A549 (cell line): ENCODE data around the gene MNX1. TPM values are rescaled to one million over a fixed set of nuclear protein-coding genes. Genes with fewer than 3 reads are reported as not detected.
A peak's percentile ranks its signal among the peaks of the same experiment; 100 is the strongest.

ENCODE experiments used
- ATAC-seq, 2 experiments: fragments of 200-7000 bp in 1 of 2; fragments of >200 bp in 1 of 2; cut with Nextera tagmentation in 1 of 2; cut with Tn5 transposase in 1 of 2; 3 replicates each; pipeline versions ENCODE4 v1.8.0 to v1.9.1; 2018 to 2020; ENCODE audit warnings: mild to moderate bottlenecking in 1 of 2, moderate library complexity in 1 of 2
- CTCF ChIA-PET: fragments of 300-600 bp; sonication (Branson Sonifier 250); formaldehyde crosslinking; extraction: SDS; loops from one replicate; lab custom pipeline; 2021; ENCODE audit warnings: antibody characterized with exemption, inconsistent platforms; lab: Yijun Ruan, JAX
- POLR2A ChIA-PET: fragments of 350-600 bp; formaldehyde crosslinking; extraction: SDS; loops from one replicate; lab custom pipeline; 2021; ENCODE audit warnings: antibody characterized with exemption, inconsistent platforms; lab: Yijun Ruan, JAX
- DNase-seq, 2 experiments: peaks; one replicate each; pipeline versions ENCODE4 v3.0.0 to v3.0.0-alpha.2; 2011 to 2016; ENCODE audit warnings: low read depth in 1 of 2, low spot score in 1 of 2
- FAIRE-seq: peaks from 2 replicates; lab custom pipeline; 2011; peaks lifted over from hg19 to GRCh38; lab: Jason Lieb, UNC
- H3K27ac ChIP-seq, 2 experiments: fragments of >200 bp; sonication (Bioruptor Twin); formaldehyde crosslinking; 3 replicates each; pipeline ENCODE4 v1.5.1; 2016 to 2017
- H3K4me1 ChIP-seq: fragments of >200 bp; sonication (Bioruptor Twin); formaldehyde crosslinking; 3 replicates; pipeline ENCODE4 v1.6.1; 2016
- H3K4me2 ChIP-seq: fragments of >200 bp; sonication (Bioruptor Twin); formaldehyde crosslinking; 3 replicates; pipeline ENCODE4 v1.6.1; 2016
- H3K4me3 ChIP-seq: fragments of >200 bp; sonication (Bioruptor Twin); formaldehyde crosslinking; 3 replicates; pipeline ENCODE4 v1.5.1; 2016
- H3K9me3 ChIP-seq: fragments of >200 bp; sonication (Bioruptor Twin); formaldehyde crosslinking; 3 replicates; pipeline ENCODE4 v1.6.1; 2016
- BHLHE40 ChIP-seq: IDR thresholded peaks from 2 replicates; pipeline ENCODE4 v1.6.1; 2012; ENCODE audit warnings: low read depth, low read length, inconsistent platforms
- CBX2 ChIP-seq: fragments of 200-600 bp; sonication (generic); IDR thresholded peaks from 2 replicates; pipeline ENCODE4 v1.6.1; 2016; ENCODE audit warnings: low read depth, mild to moderate bottlenecking, borderline replicate concordance
- CBX8 ChIP-seq: fragments of 200-600 bp; sonication (generic); IDR thresholded peaks from 2 replicates; pipeline ENCODE4 v1.6.1; 2016
- CEBPB ChIP-seq, 2 experiments: fragments of >200 bp in 1 of 2; sonication (Bioruptor Twin) in 1 of 2; formaldehyde crosslinking in 1 of 2; IDR thresholded peaks; 2 replicates each; pipeline ENCODE4 v1.6.1; 2012 to 2016
- EHMT2 ChIP-seq: fragments of 200-600 bp; sonication (generic); IDR thresholded peaks from 2 replicates; pipeline ENCODE4 v1.6.1; 2016; ENCODE audit warnings: antibody characterized with exemption, low read depth, mild to moderate bottlenecking, moderate library complexity
- ESRRA ChIP-seq: fragments of 150-350 bp; IDR thresholded peaks from 2 replicates; pipeline ENCODE4 v1.6.1; 2014; ENCODE audit warnings: mild to moderate bottlenecking, low read length, borderline replicate concordance
- FOSL2 ChIP-seq, 2 experiments: fragments of 450-650 bp in 1 of 2; fragments of >200 bp in 1 of 2; sonication (Bioruptor Twin) in 1 of 2; formaldehyde crosslinking; IDR thresholded peaks; 2 replicates each; pipeline versions ENCODE4 v1.5.0 to v1.6.1; 2016 to 2020; ENCODE audit warnings: mild to moderate bottlenecking in 1 of 2, moderate library complexity in 1 of 2
- GATA3 ChIP-seq: IDR thresholded peaks from 2 replicates; pipeline ENCODE4 v1.6.1; 2012; ENCODE audit warnings: borderline replicate concordance
- HDAC2 ChIP-seq: fragments of 200-600 bp; sonication (generic); IDR thresholded peaks from 2 replicates; pipeline ENCODE4 v1.6.1; 2016
- HOXA7 ChIP-seq: fragments of 250-450 bp; sonication (Bioruptor Pico); IDR thresholded peaks from 2 replicates; pipeline ENCODE4 v1.5.0; 2020; ENCODE audit warnings: mild to moderate bottlenecking, moderate library complexity
- HOXB13 ChIP-seq: fragments of 250-450 bp; sonication (Bioruptor Pico); IDR thresholded peaks from 2 replicates; pipeline ENCODE4 v1.5.0; 2020; ENCODE audit warnings: low read depth, mild to moderate bottlenecking, moderate library complexity
- KDM5A ChIP-seq: fragments of 200-600 bp; sonication (generic); IDR thresholded peaks from 2 replicates; pipeline ENCODE4 v1.6.1; 2016; ENCODE audit warnings: antibody characterized with exemption, mild to moderate bottlenecking
- NFE2L2 ChIP-seq: fragments of 150-350 bp; conservative IDR thresholded peaks from 2 replicates; pipeline ENCODE4 v1.6.1; 2014; ENCODE audit warnings: low read length
- PHF8 ChIP-seq: fragments of 200-600 bp; sonication (generic); IDR thresholded peaks from 2 replicates; pipeline ENCODE4 v1.6.1; 2016; ENCODE audit warnings: low read depth, mild to moderate bottlenecking, antibody characterized with exemption, moderate library complexity, borderline replicate concordance
- POLR2AphosphoS2 ChIP-seq: conservative IDR thresholded peaks from 2 replicates; pipeline ENCODE4 v1.6.1; 2012; ENCODE audit warnings: low read length, improper control_type of control experiment, inconsistent platforms
- RARB ChIP-seq: fragments of 250-450 bp; sonication (Bioruptor Pico); IDR thresholded peaks from 2 replicates; pipeline ENCODE4 v1.8.0; 2021; ENCODE audit warnings: mild to moderate bottlenecking, moderate library complexity
- RFX5 ChIP-seq: fragments of 450-650 bp; IDR thresholded peaks from 2 replicates; pipeline ENCODE4 v1.7.1; 2014; ENCODE audit warnings: antibody characterized with exemption, mild to moderate bottlenecking, moderate library complexity
- SREBF2 ChIP-seq: fragments of 450-650 bp; IDR thresholded peaks from 2 replicates; pipeline ENCODE4 v1.6.1; 2014; ENCODE audit warnings: mild to moderate bottlenecking, moderate library complexity
- TFCP2L1 ChIP-seq: fragments of 250-450 bp; sonication (Bioruptor Pico); IDR thresholded peaks from 2 replicates; pipeline ENCODE4 v1.5.0; 2021; ENCODE audit warnings: mild to moderate bottlenecking
- ZFP36 ChIP-seq: fragments of 450-650 bp; IDR thresholded peaks from 2 replicates; pipeline ENCODE4 v1.6.1; 2014; ENCODE audit warnings: borderline replicate concordance; ENCODE audit not compliant: partially characterized antibody
- WGBS: methylation state at CpG from one replicate; pipeline ENCODE4 v1.1.6; 2017; ENCODE audit errors: missing lambda C conversion rate; 5-methylcytosine and 5-hydroxymethylcytosine counted together
- polyA plus RNA-seq, 4 experiments: library from polyadenylated mRNA; depleted of rRNA in 3 of 4; stranded (reverse); fragments of >200 nt; fragmentation: RNase III in 1 of 4; extraction: RNeasy Plus Mini Kit Qiagen cat#74134 plus additional on column Dnase treatment in 1 of 4; gene quantifications; 2 replicates in 3 of 4; 3 replicates in 1 of 4; pipeline ENCODE4 v1.2.3, GENCODE V29; 2011 to 2017
- TF ChIP-seq, protein P1 (sequence below): fragments of 150-350 bp; IDR thresholded peaks from 2 replicates; pipeline ENCODE4 v1.6.1; 2014; ENCODE audit warnings: low read depth, mild to moderate bottlenecking, low read length
- TF ChIP-seq, protein P2 (sequence below): fragments of >200 bp; sonication (Bioruptor Twin); formaldehyde crosslinking; IDR thresholded peaks from 3 replicates; pipeline ENCODE4 v1.5.1; 2016
- TF ChIP-seq, protein P3 (sequence below): fragments of 450-650 bp; IDR thresholded peaks from 2 replicates; pipeline ENCODE4 v1.6.1; 2014; ENCODE audit warnings: antibody characterized with exemption

The MNX1 gene
- polyA plus RNA-seq, 2 of the 4 experiments (the other 2 are of a cell fraction) = 0.70 to 4.5 TPM

DNA sequence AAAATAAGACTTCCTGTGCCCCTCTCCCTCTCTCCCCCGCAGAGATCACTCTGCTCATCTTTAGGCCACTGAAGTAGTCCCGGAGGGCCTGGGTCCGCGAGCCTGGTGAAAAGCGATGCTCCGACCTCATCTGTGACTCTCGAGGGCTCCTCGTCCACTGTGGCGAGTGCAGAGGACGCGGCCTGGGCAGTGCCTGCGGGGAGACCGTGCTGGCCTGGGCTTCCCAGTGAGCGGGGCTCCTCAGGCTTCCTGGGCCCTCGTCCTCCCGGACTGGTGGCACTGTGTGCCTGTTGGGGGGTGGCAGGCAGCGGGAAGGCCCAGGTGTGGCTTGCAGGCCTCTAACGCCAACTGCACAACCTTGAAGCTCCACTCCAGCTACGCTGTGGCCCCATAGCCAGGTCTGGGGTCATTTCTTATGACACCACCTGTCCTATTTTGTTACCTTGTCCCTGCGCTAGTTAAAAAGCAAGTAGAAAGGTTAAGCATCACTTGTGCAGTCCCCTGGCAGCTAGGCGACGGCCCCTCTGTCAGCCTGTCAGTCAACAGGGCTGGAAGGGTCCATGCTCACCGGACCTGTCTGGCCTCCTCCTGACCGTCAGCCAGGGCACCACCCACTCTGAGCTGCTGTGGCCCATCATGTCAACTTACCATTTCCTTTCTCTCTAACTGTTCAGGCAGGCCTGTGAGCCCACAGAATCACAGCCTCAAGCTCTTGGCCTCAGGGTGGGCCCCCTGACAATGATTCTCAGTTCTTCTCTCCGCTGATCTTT is 20.5 kb downstream of the MNX1 start:
- ATAC-seq = 0 out of 6 replicates have a peak, but pooled peaks of 1 of the 2 experiments have one; percentile 11
- DNase-seq = no peak
- Histone ChIP-seq H3K4me1 (no peaks in the 10 kb centered on the region), H3K9me3 (no peaks in the 10 kb centered on the region), H3K4me3 (no peak overlapping the region), H3K27ac (no peak overlapping the region), H3K4me2 (no peak overlapping the region)
- no peak for FAIRE-seq
- TF ChIP-seq KDM5A (no peak), CEBPB (IDR thresholded peaks at IDR 0.05) (no peak), GATA3 (no peak), TFCP2L1 (CRISPR knock-in tag) (no peak), FOSL2 (IDR thresholded peaks at IDR 0.05) (no peak), FOSL2 (CRISPR knock-in tag; IDR thresholded peaks at IDR 0.05) (no peak), ESRRA (no peak), CBX2 (no peak)
- TF ChIP-seq, protein P1, sequence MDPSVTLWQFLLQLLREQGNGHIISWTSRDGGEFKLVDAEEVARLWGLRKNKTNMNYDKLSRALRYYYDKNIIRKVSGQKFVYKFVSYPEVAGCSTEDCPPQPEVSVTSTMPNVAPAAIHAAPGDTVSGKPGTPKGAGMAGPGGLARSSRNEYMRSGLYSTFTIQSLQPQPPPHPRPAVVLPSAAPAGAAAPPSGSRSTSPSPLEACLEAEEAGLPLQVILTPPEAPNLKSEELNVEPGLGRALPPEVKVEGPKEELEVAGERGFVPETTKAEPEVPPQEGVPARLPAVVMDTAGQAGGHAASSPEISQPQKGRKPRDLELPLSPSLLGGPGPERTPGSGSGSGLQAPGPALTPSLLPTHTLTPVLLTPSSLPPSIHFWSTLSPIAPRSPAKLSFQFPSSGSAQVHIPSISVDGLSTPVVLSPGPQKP = no peak
- ChIA-PET POLR2A (no interaction called here), CTCF (interaction anchor here (2.4 kb wide), 1 partner anchor 20 kb away, joined by 10 read pairs; no protein-coding TSS in a partner anchor)
- WGBS = 90% methylated on average over 22 of the region's 25 CpGs

DNA sequence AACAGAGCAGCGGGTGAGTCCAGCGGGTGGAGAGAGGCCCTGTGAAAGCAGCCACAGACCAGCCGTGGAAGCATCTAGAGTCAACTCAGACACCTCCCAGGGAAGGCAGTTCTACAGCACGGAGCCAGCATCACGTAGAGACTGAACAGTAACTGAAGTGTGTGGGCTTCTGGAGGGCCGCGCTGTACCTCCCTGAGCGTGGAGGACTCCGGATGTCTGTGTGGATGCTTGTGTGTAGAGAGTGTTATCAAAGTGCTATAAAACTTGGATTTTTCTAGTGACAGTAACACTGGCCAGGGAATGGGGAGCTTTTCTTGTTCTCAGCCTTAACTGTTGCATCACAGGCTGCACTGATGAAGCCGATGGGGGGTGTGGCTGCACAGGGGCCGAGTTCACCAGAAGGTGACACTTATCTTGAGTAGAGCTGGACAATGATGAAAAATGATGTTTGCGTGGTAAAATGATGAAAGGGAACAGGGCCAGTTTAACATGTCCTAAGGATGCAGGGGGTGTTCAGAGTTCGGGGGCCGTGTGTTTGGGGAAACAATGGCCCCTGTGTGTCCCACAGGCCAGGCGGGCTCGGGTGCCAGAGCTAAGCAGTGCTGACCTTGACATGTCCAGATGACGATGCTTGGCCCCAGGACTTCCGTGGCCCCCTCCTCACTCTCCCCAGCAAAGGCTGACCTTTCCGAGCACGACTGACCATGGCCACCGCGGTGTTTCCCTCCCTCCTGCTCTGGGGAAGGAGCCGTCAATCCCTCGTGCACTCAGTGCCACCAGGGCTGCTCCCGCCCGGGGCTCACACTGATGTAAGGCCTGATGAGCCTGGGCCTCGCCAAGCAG is 21.9 kb downstream of the MNX1 start:
- TF ChIP-seq, protein P2, sequence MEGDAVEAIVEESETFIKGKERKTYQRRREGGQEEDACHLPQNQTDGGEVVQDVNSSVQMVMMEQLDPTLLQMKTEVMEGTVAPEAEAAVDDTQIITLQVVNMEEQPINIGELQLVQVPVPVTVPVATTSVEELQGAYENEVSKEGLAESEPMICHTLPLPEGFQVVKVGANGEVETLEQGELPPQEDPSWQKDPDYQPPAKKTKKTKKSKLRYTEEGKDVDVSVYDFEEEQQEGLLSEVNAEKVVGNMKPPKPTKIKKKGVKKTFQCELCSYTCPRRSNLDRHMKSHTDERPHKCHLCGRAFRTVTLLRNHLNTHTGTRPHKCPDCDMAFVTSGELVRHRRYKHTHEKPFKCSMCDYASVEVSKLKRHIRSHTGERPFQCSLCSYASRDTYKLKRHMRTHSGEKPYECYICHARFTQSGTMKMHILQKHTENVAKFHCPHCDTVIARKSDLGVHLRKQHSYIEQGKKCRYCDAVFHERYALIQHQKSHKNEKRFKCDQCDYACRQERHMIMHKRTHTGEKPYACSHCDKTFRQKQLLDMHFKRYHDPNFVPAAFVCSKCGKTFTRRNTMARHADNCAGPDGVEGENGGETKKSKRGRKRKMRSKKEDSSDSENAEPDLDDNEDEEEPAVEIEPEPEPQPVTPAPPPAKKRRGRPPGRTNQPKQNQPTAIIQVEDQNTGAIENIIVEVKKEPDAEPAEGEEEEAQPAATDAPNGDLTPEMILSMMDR = no peak
- TF ChIP-seq HOXA7 = no peak
- no peak for TF ChIP-seq POLR2AphosphoS2
- no peak for TF ChIP-seq HOXB13
- no peak for TF ChIP-seq RFX5
- TF ChIP-seq TFCP2L1 (CRISPR knock-in tag) = no peak
- no peak for TF ChIP-seq PHF8
- TF ChIP-seq, protein P3, sequence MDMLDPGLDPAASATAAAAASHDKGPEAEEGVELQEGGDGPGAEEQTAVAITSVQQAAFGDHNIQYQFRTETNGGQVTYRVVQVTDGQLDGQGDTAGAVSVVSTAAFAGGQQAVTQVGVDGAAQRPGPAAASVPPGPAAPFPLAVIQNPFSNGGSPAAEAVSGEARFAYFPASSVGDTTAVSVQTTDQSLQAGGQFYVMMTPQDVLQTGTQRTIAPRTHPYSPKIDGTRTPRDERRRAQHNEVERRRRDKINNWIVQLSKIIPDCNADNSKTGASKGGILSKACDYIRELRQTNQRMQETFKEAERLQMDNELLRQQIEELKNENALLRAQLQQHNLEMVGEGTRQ = no peak
- no peak for TF ChIP-seq HDAC2
- no peak for TF ChIP-seq NFE2L2
- no peak for TF ChIP-seq SREBF2
- TF ChIP-seq BHLHE40 = no peak
- TF ChIP-seq CBX2 = no peak
- no peak for TF ChIP-seq FOSL2 (IDR thresholded peaks at IDR 0.05)
- TF ChIP-seq FOSL2 (CRISPR knock-in tag; IDR thresholded peaks at IDR 0.05) = no peak
- TF ChIP-seq RARB (CRISPR knock-in tag) = no peak
- TF ChIP-seq CBX8 = no peak
- no peak for TF ChIP-seq ZFP36
- no peak for TF ChIP-seq EHMT2
- Histone ChIP-seq H3K4me1 (no peaks in the 10 kb centered on the region), H3K27ac (no peak overlapping the region), H3K4me3 (no peak overlapping the region), H3K9me3 (no peaks in the 10 kb centered on the region), H3K4me2 (no peak overlapping the region)
- ChIA-PET POLR2A (interaction anchor here (0.6 kb wide), 1 partner anchor 13 kb away, joined by 5 read pairs; no protein-coding TSS in a partner anchor), CTCF (interaction anchor here (1.3 to 2.4 kb wide), 3 partner anchors 12 to 18 kb away, joined by 3 to 10 read pairs (median 7); no protein-coding TSS in a partner anchor)
- DNase-seq (no peak), ATAC-seq (no peak), FAIRE-seq (no peak)
- 78% methylated on average over 27 of the region's 27 CpGs for WGBS
